ENCODE measurements around the gene CCDC192.
"Not testable (repeated sequence)": the region's sequence is repeated elsewhere in the genome, so short reads cannot be mapped to it uniquely, and the experiment has no call there.

Gene CCDC192

GRCh38 chr5:127667926-127668325, 35.3 kb upstream of the CCDC192 start:
- H3K4me3 ChIP-seq (ENCODE audit: control insufficient read depth, low read depth, low read length), result no peak overlapping the region
- TF ChIP-seq CTCF (conservative IDR thresholded peaks at IDR 0.05; ENCODE audit: control insufficient read depth, insufficient read depth, low read depth, low read length), result no peak
- DNase-seq (ENCODE audit: low read depth), result no peak

- TF ChIP-seq CTCF (conservative IDR thresholded peaks at IDR 0.05; ENCODE audit: control insufficient read depth, insufficient read depth, low read depth, low read length), result no peak
- H3K4me3 ChIP-seq (ENCODE audit: control insufficient read depth, low read depth, low read length), result no peak overlapping the region
- peak; percentile 21 for DNase-seq (ENCODE audit: low read depth)
Observed at GRCh38 chr5:127671218-127671617, 32.0 kb upstream of the CCDC192 start.

GRCh38 chr5:127673117-127673800, 29.9 kb upstream of the CCDC192 start:
- no peak overlapping the region for H3K4me3 ChIP-seq (ENCODE audit: control insufficient read depth, low read depth, low read length)
- no peak for TF ChIP-seq CTCF (conservative IDR thresholded peaks at IDR 0.05; ENCODE audit: control insufficient read depth, insufficient read depth, low read depth, low read length)
- peak; percentile 8 for DNase-seq (ENCODE audit: low read depth)

- not testable (repeated sequence) for H3K4me3 ChIP-seq (ENCODE audit: control insufficient read depth, low read depth, low read length); DNase-seq (ENCODE audit: low read depth)
Observed at GRCh38 chr5:127676951-127677350, 26.2 kb upstream of the CCDC192 start.

GRCh38 chr5:127679691-127680330, 23.4 kb upstream of the CCDC192 start:
- DNase-seq (ENCODE audit: low read depth); H3K4me3 ChIP-seq (ENCODE audit: control insufficient read depth, low read depth, low read length): not testable (repeated sequence)

GRCh38 chr5:127680595-127680994, 22.6 kb upstream of the CCDC192 start:
- no peak for TF ChIP-seq CTCF (conservative IDR thresholded peaks at IDR 0.05; ENCODE audit: control insufficient read depth, insufficient read depth, low read depth, low read length)
- DNase-seq (ENCODE audit: low read depth), result no peak
- H3K4me3 ChIP-seq (ENCODE audit: control insufficient read depth, low read depth, low read length), result no peak overlapping the region

GRCh38 chr5:127683008-127683407, 20.2 kb upstream of the CCDC192 start:
- H3K4me3 ChIP-seq (ENCODE audit: control insufficient read depth, low read depth, low read length), result no peak overlapping the region
- no peak for TF ChIP-seq CTCF (conservative IDR thresholded peaks at IDR 0.05; ENCODE audit: control insufficient read depth, insufficient read depth, low read depth, low read length)
- peak; percentile 48 for DNase-seq (ENCODE audit: low read depth)

Data from fibroblast of mammary gland (primary cell).